NCI-H2107 treated with DMSO at 0.1 percent for 48 hours (cell line): Measurements from ENCODE around the gene ODAD3.
A peak's percentile ranks its signal among the peaks of the same experiment; 100 is the strongest.
"Not testable (repeated sequence)": the region's sequence is repeated elsewhere in the genome, so short reads cannot be mapped to it uniquely, and the experiment has no call there.

Experiments used
- DNase-seq: peaks from one replicate; lab custom pipeline; 2025; ENCODE audit not compliant: unreplicated experiment; lab: John Stamatoyannopoulos, UW

The ODAD3 gene

GRCh38 chr19:11444059-11444458 lies 9.1 kb upstream of the ODAD3 start:
- no peak for DNase-seq

DNA sequence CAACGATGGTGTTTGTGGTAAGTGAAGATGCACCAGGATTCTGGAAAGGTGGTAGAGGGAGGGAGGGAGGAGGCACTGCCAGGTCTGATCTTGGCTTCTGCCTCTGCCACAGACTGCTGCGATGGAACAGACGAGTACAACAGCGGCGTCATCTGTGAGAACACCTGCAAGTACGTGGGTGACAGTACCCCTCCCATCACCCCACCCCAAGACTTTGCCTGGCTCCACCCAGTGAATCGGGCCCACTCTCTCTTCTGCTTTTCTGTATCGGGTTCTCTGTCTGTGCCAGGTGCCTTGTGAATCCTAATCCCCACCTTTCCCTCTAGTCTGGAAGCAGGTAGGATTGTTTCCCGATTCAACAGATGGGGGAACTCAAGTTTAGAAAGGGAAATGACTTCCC lies 3.0 kb upstream of the ODAD3 start:
- no peak for DNase-seq

GRCh38 chr19:11435833-11436313 lies 952 bp upstream of the ODAD3 start:
- DNase-seq: no peak

- DNase-seq: no peak
Observed at GRCh38 chr19:11434703-11435056, 241 bp downstream of the ODAD3 start.

DNA sequence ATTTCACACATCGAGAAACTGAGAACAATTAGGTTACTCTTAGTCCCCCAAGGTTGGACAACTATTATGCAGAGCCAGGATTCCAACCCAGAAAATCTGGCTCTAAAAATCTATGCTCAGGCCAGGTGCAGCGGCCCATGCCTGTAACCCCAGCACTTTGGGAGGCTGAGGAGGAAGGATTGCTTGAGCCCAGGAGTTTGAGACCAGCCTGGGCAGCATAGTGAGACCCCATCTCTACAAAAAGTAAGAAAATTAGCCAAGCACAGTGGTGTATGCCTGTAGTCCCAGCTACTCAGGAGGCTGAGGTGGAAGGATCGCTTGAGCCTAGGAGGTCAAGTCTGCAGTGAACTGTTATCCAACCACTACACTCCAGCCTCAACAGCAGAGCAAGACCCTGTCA lies 1.4 kb downstream of the ODAD3 start:
- DNase-seq: not testable (repeated sequence)

- no peak for DNase-seq
Observed at GRCh38 chr19:11426656-11427055, 8.3 kb downstream of the ODAD3 start.

DNA sequence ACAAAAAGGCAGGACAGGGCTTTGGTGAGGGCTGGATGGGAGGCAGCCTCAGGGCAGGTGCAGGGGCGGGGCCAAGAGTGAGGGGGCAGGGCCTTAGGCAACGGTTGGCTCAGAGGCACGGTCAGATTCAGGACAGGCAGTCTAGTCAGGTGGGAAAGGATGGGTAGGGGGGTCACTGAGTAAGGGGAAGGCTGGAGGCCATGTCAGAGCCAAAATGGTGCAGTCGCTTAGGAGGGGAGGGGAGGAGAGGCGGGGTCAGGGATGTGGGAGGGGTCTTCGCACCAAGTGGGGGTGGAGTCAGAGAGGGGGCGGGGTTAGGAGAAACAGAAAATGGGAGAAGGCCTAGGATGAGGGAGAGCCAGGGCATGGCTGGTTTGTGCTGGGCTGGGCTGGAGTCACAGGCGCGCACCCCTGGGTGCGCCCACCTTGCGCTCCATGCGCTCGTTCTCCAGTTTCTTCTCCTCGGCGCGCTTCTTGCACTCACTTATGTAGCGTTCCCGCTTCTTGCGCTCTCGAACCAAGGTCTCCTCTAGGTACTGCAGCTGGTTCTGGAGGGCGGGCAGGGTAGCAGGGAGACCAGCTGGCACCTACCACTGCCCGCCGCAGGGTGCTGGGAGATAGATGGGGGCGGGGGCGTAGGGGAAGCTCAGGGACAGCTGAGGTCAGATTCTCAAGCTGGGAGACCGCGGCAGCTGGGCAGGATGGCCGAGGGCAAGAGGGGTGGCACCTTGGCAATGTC lies 9.0 kb downstream of the ODAD3 start:
- no peak for DNase-seq

DNA sequence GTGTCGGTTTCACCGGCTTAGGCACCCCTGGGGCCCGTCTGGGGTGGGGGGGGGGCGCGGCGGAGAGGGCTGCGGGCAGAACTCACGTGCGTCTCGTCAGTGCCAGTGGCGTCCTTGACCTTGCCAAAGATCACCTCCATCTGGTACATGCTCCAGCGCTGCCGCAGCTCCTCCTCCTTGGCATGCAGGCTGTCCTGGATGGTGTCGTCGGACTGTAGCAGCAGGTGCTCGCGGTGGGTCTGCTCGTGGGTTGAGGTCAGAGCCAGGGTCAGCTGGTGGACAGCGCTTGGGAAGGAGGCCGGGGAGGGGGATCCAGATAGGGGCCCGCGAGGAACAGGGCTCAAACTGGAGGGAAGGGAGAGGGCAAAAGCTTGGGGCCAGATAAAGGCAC lies 11.1 kb downstream of the ODAD3 start:
- DNase-seq: no peak

GRCh38 chr19:11423164-11423790 lies 11.6 kb downstream of the ODAD3 start:
- DNase-seq: no peak

DNA sequence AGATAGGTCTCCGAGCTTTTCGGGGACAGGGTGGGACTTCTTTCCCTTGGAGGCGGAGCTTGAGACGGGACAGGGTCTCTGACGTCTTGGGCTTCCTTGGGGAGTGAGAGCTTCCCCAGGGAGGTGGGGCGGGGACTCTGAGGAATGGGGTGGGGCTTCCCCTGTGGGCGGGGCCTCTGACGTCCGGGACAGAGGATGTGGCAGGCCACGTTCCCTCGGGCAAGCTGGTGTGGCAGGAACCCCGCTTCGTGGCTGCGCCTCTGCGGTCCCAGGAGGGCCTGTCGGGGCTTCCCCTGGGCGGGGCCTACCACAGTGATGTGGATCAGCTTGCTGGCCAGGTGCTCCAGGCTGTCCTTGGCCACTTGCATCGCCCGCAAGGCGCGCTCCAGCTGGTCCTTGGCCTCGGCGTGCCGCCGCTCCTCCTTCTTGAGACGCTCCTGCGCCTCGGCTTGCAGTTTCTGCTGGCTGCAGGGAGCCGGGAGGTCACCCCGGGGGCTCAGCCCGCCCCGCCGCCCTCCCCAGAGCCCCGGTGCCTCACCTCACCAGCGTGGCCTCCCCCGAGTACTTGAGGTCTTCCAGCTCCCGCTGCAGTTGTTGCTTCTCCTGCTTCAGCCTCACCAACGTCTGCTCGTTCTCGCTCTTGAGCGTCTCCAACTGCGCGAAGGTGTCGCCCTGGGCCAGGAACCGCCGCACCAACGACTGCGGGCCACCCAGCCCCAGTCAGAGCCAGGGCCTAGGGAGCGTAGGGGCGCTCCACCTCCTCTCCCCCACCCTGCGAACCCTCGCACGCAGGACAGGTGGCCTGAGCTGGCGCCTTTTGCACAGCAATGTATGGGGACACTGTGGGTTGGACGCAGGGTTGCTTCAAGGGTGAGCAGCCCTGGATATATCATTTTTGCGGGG lies 12.5 kb downstream of the ODAD3 start:
- DNase-seq: peak; percentile 10

- no peak for DNase-seq
Observed at GRCh38 chr19:11421371-11422098, 13.4 kb downstream of the ODAD3 start.

DNA sequence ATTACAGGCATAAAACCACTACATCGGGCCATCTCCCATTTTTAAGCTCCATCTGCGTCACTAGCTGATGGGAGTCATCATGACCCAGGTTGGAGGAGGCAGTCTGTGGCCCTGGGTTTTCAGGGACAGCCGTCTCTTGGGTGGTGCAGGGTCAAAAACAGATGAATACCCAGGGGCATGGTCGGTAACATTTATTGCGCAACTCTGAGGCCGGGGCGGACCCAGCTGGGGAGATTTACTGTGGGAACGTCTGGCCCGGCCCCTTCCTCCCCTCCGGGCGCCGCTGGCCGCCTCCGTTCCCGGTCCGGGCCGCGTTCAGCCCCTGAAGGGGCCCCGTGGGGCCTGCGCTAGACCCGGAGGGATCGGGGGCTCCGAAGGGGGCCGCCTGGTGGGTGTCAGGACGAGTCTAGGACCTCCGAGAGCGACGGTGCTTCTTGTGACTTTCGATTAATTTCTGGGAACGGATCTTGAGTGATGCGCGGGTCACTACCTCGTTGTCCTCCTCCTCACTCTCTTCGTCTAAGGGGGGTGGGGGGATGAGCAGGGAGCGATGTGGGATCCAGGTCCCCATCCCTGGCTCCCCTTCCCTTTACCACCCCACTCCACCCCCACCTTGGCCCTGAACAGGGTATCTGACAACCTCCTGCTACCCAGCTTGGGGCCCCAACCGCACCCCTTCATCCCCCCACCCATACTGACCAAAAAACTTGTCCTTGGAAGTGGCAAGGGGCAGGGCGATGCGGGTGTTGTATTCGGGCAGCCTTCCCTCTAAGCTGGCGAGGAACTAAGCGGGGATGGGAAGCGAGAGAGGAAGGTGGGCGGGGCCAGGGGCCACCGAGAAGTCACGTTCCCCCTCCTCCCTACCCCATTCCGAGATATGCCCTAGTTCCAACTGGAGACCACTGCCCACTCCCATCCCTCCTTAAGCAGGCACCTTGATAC lies 14.2 kb downstream of the ODAD3 start:
- no peak for DNase-seq

GRCh38 chr19:11418549-11419506 lies 16.1 kb downstream of the ODAD3 start, which contains the start of gene RGL3:
RGL3 (minus strand) TSS chr19:11419314; CDS start chr19:11419278, 36 bp downstream.
- DNase-seq: peak; percentile 41

GRCh38 chr19:11418094-11418548 lies 16.8 kb downstream of the ODAD3 start:
- DNase-seq: no peak

GRCh38 chr19:11416346-11417052 lies 18.4 kb downstream of the ODAD3 start:
- DNase-seq: no peak

- DNase-seq: peak; percentile 2
Observed at GRCh38 chr19:11414544-11414943, 20.4 kb downstream of the ODAD3 start.

- DNase-seq: no peak
Observed at GRCh38 chr19:11410682-11411081, 24.2 kb downstream of the ODAD3 start.

GRCh38 chr19:11408591-11408990 lies 26.3 kb downstream of the ODAD3 start:
- DNase-seq: no peak
